Measurements from ENCODE around the gene BRD3.
"Not testable (repeated sequence)": the region's sequence is repeated elsewhere in the genome, so short reads cannot be mapped to it uniquely, and the experiment has no call there.

BRD3 gene

DNA sequence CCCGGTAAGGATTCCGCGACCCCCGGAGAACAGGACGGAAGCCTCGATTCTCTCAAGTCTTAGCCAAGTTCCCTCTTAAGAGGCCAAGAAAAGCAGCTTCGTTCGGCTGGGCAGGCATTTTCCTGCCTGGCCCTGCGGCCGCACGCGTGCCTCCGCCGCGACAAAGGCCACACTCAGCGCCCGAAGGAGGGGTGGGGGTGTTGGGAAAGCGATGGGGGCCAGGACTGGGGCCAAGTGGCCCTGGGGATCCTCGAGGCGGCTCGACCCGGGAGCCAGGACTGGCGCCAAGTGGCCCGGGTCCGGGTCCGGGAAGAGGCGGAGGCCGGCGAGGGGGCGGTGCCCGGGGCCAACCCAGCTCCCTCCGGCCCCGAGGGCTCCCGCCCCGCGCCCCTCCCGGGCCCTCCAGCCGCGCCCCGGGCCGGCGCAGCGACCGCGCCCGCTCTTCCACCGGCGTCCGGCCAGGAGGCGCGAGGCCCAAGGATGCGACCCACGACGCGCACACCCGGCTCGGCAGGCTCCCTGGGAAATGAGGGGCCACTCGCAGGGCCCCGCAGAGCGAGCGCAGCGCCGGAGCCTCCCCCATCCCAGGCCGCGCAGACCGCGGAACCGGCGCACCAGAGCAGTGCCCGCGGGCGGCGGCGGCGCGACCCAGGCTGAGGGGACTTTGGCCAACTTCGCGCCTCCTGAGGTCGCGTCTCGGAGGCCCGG lies 76.5 kb downstream of the BRD3 start:
- no peak for DNase-seq

DNA sequence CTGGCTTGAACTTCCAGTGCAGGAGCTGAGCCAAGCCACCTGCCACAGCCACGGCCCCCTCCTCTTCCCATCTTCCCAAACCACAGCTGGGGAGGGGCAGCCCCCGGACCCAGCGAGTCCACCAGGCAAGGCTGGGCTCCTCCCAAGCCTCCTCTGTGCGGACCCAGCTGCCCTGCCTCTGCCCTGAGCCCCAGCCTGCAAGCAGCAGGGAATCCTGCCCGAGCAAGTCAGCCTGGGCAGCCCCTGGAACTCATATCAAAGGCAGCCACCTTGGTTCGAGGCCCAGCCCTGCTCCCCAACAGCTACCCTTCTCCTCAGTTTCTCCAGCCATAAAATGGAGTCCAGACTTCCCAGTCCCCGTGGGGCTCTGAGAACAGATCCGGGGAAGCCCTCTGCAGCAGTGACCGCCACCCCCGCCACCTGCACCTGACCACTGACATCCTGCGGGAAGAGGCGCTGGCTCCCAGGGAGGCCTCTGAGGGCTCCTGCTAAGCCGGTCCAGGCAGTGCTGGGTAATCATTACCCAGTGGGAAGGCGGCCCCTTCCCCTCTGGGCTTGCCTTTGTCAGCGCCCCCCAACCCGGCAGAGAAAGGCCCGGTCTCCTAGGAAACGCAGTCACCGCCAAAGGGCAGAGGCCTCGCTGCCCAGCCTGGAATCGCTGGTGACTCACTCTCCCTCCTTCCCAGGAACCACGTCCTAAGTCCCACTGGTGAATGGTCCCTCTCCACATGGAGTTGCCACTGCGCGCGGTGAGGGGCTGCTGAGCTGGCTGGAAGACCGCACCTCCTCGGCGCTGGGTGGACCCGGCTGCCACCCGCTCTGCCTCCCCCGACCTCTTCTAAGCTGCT lies 77.2 kb downstream of the BRD3 start:
- no peak for DNase-seq

- DNase-seq = no peak
These were observed 78.0 kb downstream of the BRD3 start for GRCh38 chr9:133989625-133990365.

DNA sequence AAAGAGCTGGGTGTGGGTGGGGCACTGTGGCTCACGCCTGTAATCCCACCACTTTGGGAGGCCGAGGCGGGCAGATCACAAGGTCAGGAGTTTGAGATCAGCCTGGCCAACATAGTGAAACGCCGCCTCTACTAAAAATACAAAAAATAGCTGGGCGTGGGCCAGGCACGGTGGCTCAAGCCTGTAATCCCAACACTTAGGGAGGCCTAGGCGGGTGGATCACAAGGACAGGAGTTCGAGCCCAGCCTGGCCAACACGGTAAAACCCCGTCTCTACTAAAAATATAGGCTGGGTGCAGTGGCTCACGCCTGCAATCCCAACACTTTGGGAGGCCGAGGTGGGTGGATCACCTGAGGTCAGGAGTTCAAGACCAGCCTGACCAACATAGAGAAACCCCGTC lies 79.1 kb downstream of the BRD3 start:
- not testable (repeated sequence) for DNase-seq

DNA sequence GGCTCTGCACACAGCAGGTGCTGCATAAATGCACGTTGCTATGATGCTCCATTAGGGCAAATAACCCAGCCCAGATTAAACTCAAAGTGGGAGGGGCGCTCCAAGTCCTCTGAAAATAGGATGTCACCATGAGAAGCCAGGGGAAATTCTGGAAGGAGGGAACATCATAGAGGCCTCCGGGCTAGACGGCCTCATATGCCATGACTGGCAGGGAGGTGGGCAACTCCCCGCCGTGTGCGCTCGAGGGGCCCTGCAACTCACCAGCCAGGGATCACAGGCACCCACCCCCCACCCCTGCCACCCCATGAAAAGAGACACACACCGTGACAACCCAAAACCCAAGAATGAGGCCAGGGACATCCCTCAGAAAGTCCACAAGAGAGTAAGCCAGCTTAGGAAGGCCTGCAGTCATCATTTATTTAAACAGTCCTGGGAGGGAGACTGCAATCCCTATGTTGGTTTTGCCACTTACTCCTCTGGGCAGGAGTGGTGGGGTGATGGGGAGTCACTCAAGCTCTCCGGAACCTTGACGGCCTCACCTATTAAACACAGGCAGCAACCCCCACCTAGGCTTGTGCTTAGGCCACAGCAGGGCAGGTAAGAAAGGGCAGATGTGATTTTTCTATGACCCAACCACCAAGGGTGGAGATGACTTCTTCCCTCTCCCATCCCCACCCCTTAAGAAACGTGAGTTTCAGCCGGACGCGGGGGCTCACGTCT lies 79.7 kb downstream of the BRD3 start:
- DNase-seq = no peak

DNA sequence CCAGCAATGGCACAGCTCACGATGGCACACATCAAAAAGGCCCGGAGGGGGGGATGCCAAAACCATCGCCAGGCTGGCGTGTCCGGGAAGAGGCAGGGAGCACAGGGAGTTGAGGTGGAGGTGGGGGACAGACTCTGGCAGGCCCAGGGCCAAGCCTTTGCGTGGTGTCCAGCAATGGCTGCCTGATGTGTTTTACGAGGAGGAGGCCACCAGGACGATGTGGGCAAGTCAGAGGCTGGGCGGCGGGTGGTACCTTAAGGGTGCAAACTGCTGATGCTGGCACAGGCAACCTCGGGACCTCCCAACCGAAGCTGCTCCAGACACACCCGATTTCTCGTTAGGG lies 80.4 kb downstream of the BRD3 start:
- DNase-seq = no peak

DNA sequence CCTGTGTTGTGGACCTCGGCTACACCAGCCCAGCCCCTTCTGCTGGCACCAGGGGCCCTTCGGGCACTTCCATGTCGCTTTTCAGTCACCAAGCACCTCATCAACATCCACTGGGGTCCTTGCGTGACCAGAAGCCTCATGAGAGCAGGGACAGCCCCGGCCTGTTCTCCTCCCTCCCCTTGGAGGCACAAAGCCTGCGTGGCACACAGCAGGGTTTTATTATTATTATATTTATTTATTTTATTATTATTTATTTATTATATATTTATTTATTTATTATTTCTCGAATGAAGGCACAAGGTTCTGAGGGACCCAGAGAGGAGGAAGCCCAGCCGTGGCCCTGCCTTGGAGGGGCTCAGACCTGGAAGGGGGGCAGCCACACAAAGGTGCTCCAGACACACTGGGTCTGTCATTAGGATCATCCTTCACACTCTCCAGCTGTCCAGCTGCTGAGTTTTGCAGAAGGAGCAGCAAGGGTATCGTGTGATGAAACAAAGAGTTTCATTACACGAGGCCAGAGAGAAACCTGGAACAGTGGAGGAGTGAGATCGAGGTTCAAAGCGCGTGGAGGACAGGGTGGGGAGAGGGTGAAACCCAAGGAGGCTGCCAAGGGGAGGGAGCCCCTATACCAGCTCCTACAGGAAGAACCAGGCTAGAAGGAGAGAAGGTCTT lies 80.9 kb downstream of the BRD3 start:
- DNase-seq = no peak

DNA sequence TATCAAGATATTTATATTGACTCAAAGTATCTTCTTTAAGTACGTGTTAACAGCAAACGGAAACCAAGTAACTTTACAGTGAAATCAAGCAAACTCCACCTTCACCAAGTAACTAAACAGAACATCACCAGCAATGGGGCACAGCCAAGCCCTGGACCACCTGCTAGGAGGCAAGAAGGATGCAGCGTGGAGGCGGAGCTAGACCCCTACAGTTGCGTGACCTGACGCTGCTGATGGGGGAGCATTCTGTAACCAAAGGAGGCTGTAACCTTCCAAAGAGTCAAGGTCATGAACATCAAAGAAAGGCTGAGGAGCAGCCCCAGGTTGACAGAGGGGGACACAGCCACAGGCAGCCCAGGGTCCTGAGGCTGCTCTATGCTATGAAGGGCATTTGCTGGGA lies 81.8 kb downstream of the BRD3 start:
- DNase-seq = no peak

DNA sequence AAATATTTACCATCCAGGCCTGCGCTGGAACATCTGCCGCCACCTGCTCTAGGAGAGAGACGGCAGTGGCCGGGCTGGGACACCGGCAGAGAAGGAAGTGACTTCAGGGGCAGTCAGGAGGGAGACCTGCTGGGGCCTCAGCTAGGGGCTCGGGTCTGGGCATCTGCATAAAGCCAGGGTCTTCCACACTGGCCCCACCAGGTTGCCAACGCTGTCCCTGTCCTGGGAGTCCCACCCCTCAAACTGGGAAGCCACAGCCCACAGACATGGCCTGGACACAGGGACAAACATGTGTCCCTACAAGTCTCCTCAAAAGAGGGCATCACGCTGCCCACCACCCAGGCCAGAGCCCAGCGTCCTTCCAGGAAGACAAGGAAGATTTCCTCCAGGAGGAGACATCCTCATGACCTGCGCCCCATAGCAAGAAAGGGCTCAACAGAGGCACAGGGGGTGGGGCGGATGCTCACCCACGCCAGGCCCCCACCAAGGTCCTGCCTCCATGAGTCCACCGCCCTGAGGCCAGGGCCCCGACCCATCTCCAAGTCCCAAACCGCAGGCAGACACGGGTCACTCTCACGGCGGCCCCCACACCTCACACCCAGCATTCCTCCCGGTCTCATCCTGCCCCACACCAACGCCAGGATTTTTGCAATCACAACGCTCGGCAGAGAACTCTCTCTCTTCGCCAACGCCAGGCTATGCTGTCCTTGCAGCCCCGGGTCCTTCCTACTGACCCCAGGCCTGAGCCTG lies 84.7 kb downstream of the BRD3 start:
- DNase-seq = no peak

GRCh38 chr9:133981958-133982681 lies 85.7 kb downstream of the BRD3 start:
- DNase-seq = no peak

DNA sequence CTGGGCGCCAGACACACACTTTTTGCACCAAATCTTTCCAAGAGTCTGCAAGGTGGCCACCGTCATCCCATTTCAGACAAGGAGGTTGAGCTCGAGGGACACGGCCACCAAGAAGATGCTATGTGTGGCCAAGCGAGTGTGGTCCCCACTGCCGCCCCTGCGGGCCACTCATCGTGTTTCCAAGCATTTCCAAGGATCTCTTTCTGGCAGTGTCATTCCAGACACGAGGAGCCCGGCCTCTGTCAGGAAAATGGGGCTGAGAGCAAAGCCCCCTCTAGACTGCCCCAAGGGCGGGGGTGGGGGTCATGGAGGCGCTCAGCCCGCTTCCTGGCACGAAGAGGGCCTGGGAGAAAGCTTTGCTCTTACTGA lies 86.3 kb downstream of the BRD3 start:
- no peak for DNase-seq

DNA sequence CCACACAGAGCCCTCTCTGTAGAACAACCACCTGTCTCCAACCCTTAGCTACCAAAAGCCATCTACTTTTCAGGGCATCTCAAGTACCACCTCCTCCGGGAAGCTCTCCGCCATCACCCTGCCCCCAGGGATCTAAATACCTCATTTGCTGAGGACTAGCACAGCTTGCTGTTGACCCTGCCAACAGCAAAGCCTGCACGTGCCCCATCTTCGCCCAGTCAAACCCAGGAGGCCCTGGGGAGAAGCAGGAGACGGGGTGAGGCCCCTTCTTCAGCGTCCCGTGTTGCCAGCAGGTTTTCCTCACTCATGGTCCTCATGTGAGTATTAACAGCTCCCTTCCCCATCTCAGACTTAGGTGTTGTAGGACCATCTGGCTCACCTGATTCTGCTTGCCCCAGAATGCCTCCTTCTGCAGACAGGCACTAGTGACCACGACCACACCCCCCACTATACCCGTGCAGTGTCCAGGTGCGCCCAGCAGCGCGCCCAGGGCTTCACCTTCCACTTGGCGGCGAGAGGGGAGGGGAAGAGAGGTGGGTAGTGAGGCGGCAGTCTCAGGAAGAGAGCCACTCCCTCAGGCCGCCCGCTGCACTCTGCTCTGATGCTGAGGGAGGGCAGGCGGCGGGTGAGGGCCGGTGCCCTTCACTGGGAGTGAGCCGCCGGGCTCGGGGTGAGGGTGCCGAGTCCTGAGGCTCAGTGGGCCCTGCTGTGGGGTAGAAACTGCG lies 86.8 kb downstream of the BRD3 start:
- no peak for DNase-seq

All from NCI-H1436 treated with DMSO at 0.1 percent for 48 hours (cell line).